IPS DF 6.9 (cell line): Measurements from ENCODE around the gene RPS15.
"Not testable (repeated sequence)": the region's sequence is repeated elsewhere in the genome, so short reads cannot be mapped to it uniquely, and the experiment has no call there.

Experiments
- DNase-seq: peaks from one replicate; pipeline ENCODE4 v3.0.0-alpha.2; 2013; ENCODE audit warnings: low read depth, low spot score
- H3K27ac ChIP-seq: one replicate; pipeline ENCODE4 v1.5.1; 2013; ENCODE audit warnings: low read length, control low read depth
- H3K27me3 ChIP-seq: 2 replicates; pipeline ENCODE4 v1.6.1; 2013; ENCODE audit warnings: mild to moderate bottlenecking, low read length; ENCODE audit not compliant: control insufficient read depth, insufficient read depth
- H3K36me3 ChIP-seq: 2 replicates; pipeline ENCODE4 v1.6.1; 2013; ENCODE audit warnings: low read length; ENCODE audit not compliant: control insufficient read depth, insufficient read depth
- H3K4me1 ChIP-seq: 2 replicates; pipeline ENCODE4 v1.6.1; 2013; ENCODE audit warnings: low read length; ENCODE audit not compliant: control insufficient read depth, insufficient read depth
- H3K4me3 ChIP-seq: 2 replicates; pipeline ENCODE4 v1.5.1; 2013; ENCODE audit warnings: mild to moderate bottlenecking, low read length
- H3K9me3 ChIP-seq: 2 replicates; pipeline ENCODE4 v1.6.1; 2013; ENCODE audit warnings: low read length, inconsistent platforms; ENCODE audit not compliant: control insufficient read depth, insufficient read depth
- WGBS: extraction: QIAGEN DNeasy Blood & Tissue Kit; methylation state at CpG from one replicate; pipeline ENCODE4 v1.1.7; 2013; ENCODE audit warnings: mixed read lengths, missing lambda C conversion rate; ENCODE audit not compliant: insufficient read length, insufficient coverage; 5-methylcytosine and 5-hydroxymethylcytosine counted together

The RPS15 gene

DNA sequence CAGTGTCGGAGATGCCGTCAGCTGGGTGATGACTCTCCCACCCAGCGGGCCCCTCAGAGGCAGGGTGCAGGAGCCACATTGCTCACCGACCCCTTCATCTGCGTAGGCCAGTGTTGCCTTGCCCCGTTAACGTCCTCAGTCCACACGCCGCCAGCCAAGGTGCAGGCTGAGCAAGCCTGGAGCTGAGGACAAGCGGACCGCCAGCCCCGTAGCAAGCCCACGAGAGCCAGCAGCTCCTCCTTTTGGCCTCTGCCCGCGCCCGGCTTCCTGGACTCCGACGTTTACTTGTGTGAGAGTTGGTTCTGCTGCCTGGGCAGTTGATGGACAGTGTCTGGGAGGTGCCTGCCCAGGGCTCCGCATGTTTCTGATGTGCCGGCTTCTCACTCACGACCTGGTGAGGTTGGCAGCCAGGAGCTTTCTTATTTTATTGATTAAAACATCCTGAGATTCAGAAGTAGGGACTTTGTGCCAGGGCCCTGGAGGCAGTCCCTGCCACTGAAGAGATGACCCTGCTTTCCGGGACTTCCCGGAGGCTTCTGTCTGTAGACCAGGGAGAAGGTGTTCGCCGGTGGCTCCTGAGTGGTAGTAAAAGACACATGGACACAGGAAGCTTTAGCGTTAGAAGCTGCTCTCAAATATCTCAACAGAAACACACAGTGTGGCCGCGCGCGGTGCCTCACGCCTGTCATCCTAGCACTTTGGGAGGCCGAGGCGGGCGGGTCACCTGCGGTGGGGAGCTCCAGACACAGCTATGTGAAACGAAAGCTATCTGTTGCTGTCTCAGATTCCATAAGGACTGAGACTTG, 25.0 kb upstream of the RPS15 start:
- peaks cover 23% of the 10 kb centered on the region for H3K4me1 ChIP-seq
- no CpG with 5 or more reads among the region's 36 CpGs for WGBS
- H3K9me3 ChIP-seq = no peaks in the 10 kb centered on the region
- DNase-seq = no peak
- no peak overlapping the region for H3K27ac ChIP-seq
- no peaks in the 10 kb centered on the region for H3K27me3 ChIP-seq
- H3K36me3 ChIP-seq = peaks cover 13% of the 10 kb centered on the region
- H3K4me3 ChIP-seq = no peak overlapping the region

GRCh38 chr19:1416014-1416841, 22.0 kb upstream of the RPS15 start:
- H3K36me3 ChIP-seq = peaks cover 32% of the 10 kb centered on the region
- no peaks in the 10 kb centered on the region for H3K27me3 ChIP-seq
- no CpG with 5 or more reads among the region's 28 CpGs for WGBS
- no peak overlapping the region for H3K27ac ChIP-seq
- no peak for DNase-seq
- H3K9me3 ChIP-seq = no peaks in the 10 kb centered on the region
- H3K4me1 ChIP-seq = peaks cover 12% of the 10 kb centered on the region
- H3K4me3 ChIP-seq = no peak overlapping the region

DNA sequence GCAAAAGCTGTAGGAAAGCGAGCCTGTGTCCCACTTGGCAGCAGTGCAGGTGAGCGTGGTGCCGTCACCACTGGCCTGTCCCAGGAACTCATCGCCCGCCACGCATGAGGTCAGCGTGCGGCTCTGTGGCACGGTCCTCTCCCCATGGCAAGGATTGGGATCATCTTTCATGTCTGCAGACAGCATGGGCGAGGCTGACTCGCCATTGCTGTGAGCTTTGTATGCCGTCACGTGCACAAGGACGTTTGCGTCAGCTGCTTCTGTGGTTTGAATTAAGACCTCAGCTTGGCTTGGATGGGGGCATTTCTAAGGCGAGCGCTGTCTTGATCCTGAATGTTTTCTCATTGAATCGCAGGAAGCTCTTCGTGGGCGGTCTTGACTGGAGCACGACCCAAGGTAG, 21.1 kb upstream of the RPS15 start:
- H3K36me3 ChIP-seq = peaks cover 42% of the 10 kb centered on the region
- no peak overlapping the region for H3K4me3 ChIP-seq
- H3K9me3 ChIP-seq = no peaks in the 10 kb centered on the region
- DNase-seq = no peak
- H3K27ac ChIP-seq = no peak overlapping the region
- H3K4me1 ChIP-seq = peaks cover 12% of the 10 kb centered on the region
- no peaks in the 10 kb centered on the region for H3K27me3 ChIP-seq
- no CpG with 5 or more reads among the region's 21 CpGs for WGBS

DNA sequence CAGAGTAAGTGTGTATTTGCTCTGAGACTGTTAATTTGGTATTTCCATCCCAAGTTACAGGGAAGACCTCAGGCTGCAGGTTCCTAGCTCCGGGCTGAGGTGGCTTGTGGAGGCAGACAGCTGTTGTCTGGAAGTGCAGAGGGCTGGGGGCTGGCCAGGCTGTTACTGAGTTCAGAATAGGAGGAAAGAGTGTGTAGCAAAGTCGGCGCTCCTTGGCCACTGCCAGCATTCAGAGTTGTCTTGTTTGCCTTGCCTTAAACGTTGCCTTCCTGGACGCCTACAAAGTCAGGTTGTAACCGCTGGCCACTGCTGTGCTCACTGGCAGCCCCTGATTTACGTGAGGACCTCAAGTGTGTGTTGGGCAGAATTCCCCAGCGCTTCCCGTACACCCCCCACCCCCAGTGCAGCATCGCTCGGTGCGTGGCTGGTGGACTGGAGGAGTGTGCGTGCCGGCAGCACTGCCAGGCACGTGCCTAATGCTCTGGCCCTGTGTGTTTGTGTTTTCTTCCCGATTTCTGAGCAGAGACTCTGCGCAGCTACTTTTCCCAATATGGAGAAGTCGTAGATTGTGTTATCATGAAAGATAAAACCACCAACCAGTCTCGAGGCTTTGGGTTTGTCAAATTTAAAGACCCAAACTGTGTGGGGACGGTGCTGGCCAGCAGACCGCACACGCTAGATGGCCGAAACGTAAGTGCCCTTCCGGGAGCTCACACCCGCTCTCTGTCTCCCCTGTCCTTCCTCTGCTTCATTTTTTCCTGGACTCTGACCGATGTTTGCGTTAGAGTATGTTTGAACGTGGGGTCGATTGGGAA, 20.3 kb upstream of the RPS15 start:
- no peak for DNase-seq
- no peaks in the 10 kb centered on the region for H3K27me3 ChIP-seq
- H3K4me1 ChIP-seq = peaks cover 12% of the 10 kb centered on the region
- H3K4me3 ChIP-seq = no peak overlapping the region
- no CpG with 5 or more reads among the region's 30 CpGs for WGBS
- no peak overlapping the region for H3K27ac ChIP-seq
- peaks cover 44% of the 10 kb centered on the region for H3K36me3 ChIP-seq
- H3K9me3 ChIP-seq = no peaks in the 10 kb centered on the region

DNA sequence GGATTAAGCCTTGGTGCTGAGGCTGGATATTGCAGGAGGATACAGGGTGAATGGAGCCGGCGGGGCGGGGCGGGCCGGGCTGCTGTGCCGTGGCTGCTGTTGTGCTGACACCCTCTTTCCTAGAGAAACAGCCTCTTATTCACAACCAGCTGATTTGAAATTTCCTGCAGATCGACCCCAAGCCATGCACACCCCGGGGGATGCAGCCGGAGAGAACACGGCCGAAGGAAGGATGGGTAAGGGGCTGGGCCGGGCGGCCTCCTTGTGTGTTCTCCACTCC, 19.8 kb upstream of the RPS15 start:
- Histone ChIP-seq H3K4me1 (peaks cover 12% of the 10 kb centered on the region), H3K4me3 (no peak overlapping the region), H3K9me3 (no peaks in the 10 kb centered on the region), H3K27me3 (no peaks in the 10 kb centered on the region), H3K36me3 (peaks cover 48% of the 10 kb centered on the region), H3K27ac (no peak overlapping the region)
- no CpG with 5 or more reads among the region's 13 CpGs for WGBS
- DNase-seq = no peak

GRCh38 chr19:1418951-1419738, 19.1 kb upstream of the RPS15 start:
- peaks cover 54% of the 10 kb centered on the region for H3K36me3 ChIP-seq

GRCh38 chr19:1420085-1420484, 18.1 kb upstream of the RPS15 start:
- H3K27me3 ChIP-seq, H3K9me3 ChIP-seq, H3K4me3 ChIP-seq, DNase-seq, H3K27ac ChIP-seq: not testable (repeated sequence)
- Histone ChIP-seq H3K36me3 (peaks cover 57% of the 10 kb centered on the region), H3K4me1 (peaks cover 12% of the 10 kb centered on the region)
- WGBS = no CpG with 5 or more reads among the region's 43 CpGs

More at GRCh38 chr19:1418951-1419738, 19.1 kb upstream of the RPS15 start:
- WGBS = no CpG with 5 or more reads among the region's 21 CpGs
- no peak overlapping the region for H3K4me3 ChIP-seq
- DNase-seq = no peak
- no peaks in the 10 kb centered on the region for H3K27me3 ChIP-seq
- H3K27ac ChIP-seq = no peak overlapping the region
- H3K9me3 ChIP-seq = no peaks in the 10 kb centered on the region
- peaks cover 12% of the 10 kb centered on the region for H3K4me1 ChIP-seq

GRCh38 chr19:1420590-1420989, 17.6 kb upstream of the RPS15 start:
- no peak overlapping the region for H3K4me3 ChIP-seq
- H3K4me1 ChIP-seq = peaks cover 11% of the 10 kb centered on the region
- no peak for DNase-seq
- no peaks in the 10 kb centered on the region for H3K27me3 ChIP-seq
- H3K36me3 ChIP-seq = peaks cover 58% of the 10 kb centered on the region
- WGBS = no CpG with 5 or more reads among the region's 15 CpGs
- no peak overlapping the region for H3K27ac ChIP-seq
- H3K9me3 ChIP-seq = no peaks in the 10 kb centered on the region

DNA sequence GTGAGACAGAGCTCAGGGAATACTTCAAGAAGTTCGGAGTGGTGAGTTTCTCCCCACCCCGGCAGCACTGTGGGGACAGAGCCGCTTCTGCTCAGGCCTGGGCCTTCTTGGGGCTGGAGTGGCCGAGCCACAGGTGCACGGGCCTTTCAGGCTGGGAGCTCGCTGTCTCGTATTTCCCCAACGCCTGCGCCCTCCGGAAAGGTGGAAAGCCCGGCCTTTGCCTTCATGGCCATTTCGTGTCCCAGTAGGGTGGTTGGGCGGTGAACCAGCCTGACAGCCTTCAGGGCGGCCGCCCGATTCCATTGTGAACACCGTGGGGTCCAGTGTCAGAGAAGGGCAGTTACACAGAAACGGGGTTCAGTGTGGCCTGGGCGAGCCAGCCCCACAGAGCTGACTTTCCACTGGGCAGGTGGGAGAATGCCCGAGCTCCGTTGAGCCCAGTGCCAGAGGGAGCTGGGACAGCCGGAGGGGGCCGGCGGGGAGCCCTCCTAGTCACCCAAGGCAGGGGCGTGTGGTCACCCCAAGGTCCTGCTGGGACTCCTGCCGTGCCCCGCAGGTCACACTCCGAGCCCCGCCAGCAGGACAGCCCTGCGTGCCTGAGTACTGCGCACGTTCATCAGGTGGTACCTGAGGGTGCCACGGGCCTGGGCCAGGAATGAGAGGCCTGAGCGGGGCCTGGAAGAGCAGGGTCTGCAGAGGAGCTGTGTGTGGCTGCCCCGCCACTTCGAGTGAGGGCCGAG, 16.8 kb upstream of the RPS15 start:
- no peak overlapping the region for H3K27ac ChIP-seq
- no peak overlapping the region for H3K4me3 ChIP-seq
- H3K36me3 ChIP-seq = peaks cover 64% of the 10 kb centered on the region
- no peak for DNase-seq
- H3K9me3 ChIP-seq = no peaks in the 10 kb centered on the region
- H3K4me1 ChIP-seq = peaks cover 4% of the 10 kb centered on the region
- WGBS = no CpG with 5 or more reads among the region's 37 CpGs
- H3K27me3 ChIP-seq = no peaks in the 10 kb centered on the region
